Hepatocyte (in vitro differentiated cells): ENCODE data around the gene ARHGAP20. TPM values are rescaled to one million over a fixed set of nuclear protein-coding genes. Genes with fewer than 3 reads are reported as not detected.
"Not testable (repeated sequence)": the region's sequence is repeated elsewhere in the genome, so short reads cannot be mapped to it uniquely, and the experiment has no call there.

ENCODE experiments used
- DNase-seq: peaks from one replicate; pipeline ENCODE4 v3.0.0-alpha.2; 2016; ENCODE audit warnings: low spot score
- H2AFZ ChIP-seq: fragments of 200-600 bp; sonication (generic); 2 replicates; pipeline ENCODE4 v1.6.0; 2016; ENCODE audit warnings: antibody characterized with exemption, mild to moderate bottlenecking
- H3K27ac ChIP-seq: fragments of 200-600 bp; sonication (generic); 2 replicates; pipeline ENCODE4 v1.5.1; 2016; ENCODE audit warnings: mild to moderate bottlenecking
- H3K27me3 ChIP-seq: fragments of 200-600 bp; sonication (generic); 2 replicates; pipeline ENCODE4 v1.6.1; 2016
- H3K36me3 ChIP-seq: fragments of 200-600 bp; sonication (generic); replicated peaks from 2 replicates; pipeline ENCODE4 v1.5.1; 2016; ENCODE audit warnings: low read depth; ENCODE audit not compliant: insufficient read depth
- H3K4me1 ChIP-seq: fragments of 200-600 bp; sonication (generic); 2 replicates; pipeline ENCODE4 v1.5.1; 2016; ENCODE audit warnings: mild to moderate bottlenecking, moderate library complexity; ENCODE audit not compliant: insufficient read depth
- H3K4me2 ChIP-seq: fragments of 200-600 bp; sonication (generic); 2 replicates; pipeline ENCODE4 v1.6.0; 2016
- H3K4me3 ChIP-seq: fragments of 200-600 bp; sonication (generic); 2 replicates; pipeline ENCODE4 v1.5.1; 2016; ENCODE audit warnings: mild to moderate bottlenecking
- H3K79me2 ChIP-seq: fragments of 200-600 bp; sonication (generic); 2 replicates; pipeline ENCODE4 v1.6.0; 2017; ENCODE audit warnings: mild to moderate bottlenecking
- H3K9me2 ChIP-seq: fragments of 200-600 bp; sonication (generic); replicated peaks from 2 replicates; pipeline ENCODE4 v1.6.0; 2017; ENCODE audit warnings: mild to moderate bottlenecking; ENCODE audit not compliant: insufficient read depth
- H3K9me3 ChIP-seq: fragments of 200-600 bp; sonication (generic); 2 replicates; pipeline ENCODE4 v1.5.1; 2016; ENCODE audit warnings: low read depth, mild to moderate bottlenecking
- H4K20me1 ChIP-seq: fragments of 200-600 bp; sonication (generic); 2 replicates; pipeline ENCODE4 v1.6.0; 2016; ENCODE audit warnings: mild to moderate bottlenecking; ENCODE audit not compliant: insufficient read depth, poor library complexity, severe bottlenecking
- EZH2 ChIP-seq: fragments of 200-600 bp; sonication (generic); IDR thresholded peaks from 2 replicates; pipeline ENCODE4 v1.6.1; 2016; ENCODE audit warnings: antibody characterized with exemption, mild to moderate bottlenecking, borderline replicate concordance
- EZH2phosphoT487 ChIP-seq: fragments of 200-600 bp; sonication (generic); IDR thresholded peaks from one replicate; pipeline ENCODE4 v1.6.1; 2018; ENCODE audit warnings: antibody characterized with exemption, mild to moderate bottlenecking, low read depth, moderate library complexity; ENCODE audit not compliant: unreplicated experiment, severe bottlenecking
- WGBS: methylation state at CpG from one replicate; pipeline ENCODE4 v1.1.6; 2016; ENCODE audit warnings: low lambda C conversion rate; ENCODE audit errors: missing lambda C conversion rate; 5-methylcytosine and 5-hydroxymethylcytosine counted together
- polyA plus RNA-seq: library from polyadenylated mRNA; unstranded; fragments of >200 nt; fragmentation: Nextera tagmentation; extraction: Ambion mirVana; gene quantifications from 2 replicates; pipeline ENCODE4 v1.2.1, GENCODE V29; 2016
- total RNA-seq: library from RNA; depleted of rRNA; stranded (reverse); fragments of >200 nt; gene quantifications from 2 replicates; pipeline ENCODE4 v1.2.3, GENCODE V29; 2014
- TF ChIP-seq, protein P1 (sequence below): fragments of 200-600 bp; sonication (generic); IDR thresholded peaks from 2 replicates; pipeline ENCODE4 v1.5.1; 2016; ENCODE audit warnings: antibody characterized with exemption, mild to moderate bottlenecking; ENCODE audit not compliant: poor library complexity

Gene ARHGAP20
- total and polyA plus RNA-seq, 2 experiments from 2014 or later = 0.79 to 2.6 TPM

DNA sequence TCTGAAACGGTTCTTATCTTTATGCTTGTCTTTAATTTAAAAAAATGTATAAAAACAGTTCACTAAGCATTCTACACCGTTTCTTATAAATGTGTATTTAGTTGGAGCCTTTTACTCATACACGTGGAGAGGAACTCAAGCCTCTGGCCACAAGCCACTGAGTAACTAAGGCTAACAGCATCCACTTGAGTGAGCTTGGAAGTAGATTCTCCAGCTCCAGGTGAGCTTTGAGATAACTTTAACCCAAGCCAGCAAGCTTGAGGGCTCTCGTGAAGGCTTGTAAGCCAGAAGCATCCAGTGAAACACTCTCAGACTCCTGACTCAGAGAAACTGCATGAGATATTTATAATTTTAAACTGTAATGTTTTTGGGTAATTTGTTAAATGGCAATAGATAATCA lies 82.6 kb downstream of the ARHGAP20 start:
- DNase-seq = no peak
- WGBS = 74% methylated on average over 4 of the region's 4 CpGs

DNA sequence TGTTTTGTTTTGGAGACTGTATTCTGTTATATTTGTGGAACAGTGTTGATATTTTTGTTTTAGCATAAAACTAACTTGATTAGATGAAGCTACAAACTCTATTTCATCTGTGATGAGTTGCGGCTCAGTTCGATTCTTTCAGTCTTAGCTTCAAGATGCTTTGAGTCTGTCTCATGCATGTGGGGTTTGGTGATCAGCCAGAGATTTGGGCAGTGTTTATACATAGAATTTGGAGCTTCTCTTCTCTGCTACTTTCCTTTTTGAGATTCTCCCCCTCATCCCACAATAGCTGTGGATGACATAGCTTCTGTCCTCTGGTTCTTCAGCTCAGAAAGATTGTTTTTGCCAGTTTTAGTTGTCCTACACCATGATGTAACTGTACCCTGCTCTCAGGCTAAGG lies 90.4 kb downstream of the ARHGAP20 start:
- Histone ChIP-seq H3K79me2 (no peaks in the 10 kb centered on the region), H4K20me1 (no peaks in the 10 kb centered on the region), H3K4me2 (no peak overlapping the region), H3K27ac (no peak overlapping the region), H3K4me3 (no peak overlapping the region), H3K27me3 (no peaks in the 10 kb centered on the region), H2AFZ (no peak overlapping the region), H3K9me3 (no peaks in the 10 kb centered on the region), H3K9me2 (no peaks in the 10 kb centered on the region), H3K36me3 (no peaks in the 10 kb centered on the region), H3K4me1 (no peaks in the 10 kb centered on the region)
- TF ChIP-seq EZH2 (no peak), EZH2phosphoT487 (no peak)
- TF ChIP-seq, protein P1, sequence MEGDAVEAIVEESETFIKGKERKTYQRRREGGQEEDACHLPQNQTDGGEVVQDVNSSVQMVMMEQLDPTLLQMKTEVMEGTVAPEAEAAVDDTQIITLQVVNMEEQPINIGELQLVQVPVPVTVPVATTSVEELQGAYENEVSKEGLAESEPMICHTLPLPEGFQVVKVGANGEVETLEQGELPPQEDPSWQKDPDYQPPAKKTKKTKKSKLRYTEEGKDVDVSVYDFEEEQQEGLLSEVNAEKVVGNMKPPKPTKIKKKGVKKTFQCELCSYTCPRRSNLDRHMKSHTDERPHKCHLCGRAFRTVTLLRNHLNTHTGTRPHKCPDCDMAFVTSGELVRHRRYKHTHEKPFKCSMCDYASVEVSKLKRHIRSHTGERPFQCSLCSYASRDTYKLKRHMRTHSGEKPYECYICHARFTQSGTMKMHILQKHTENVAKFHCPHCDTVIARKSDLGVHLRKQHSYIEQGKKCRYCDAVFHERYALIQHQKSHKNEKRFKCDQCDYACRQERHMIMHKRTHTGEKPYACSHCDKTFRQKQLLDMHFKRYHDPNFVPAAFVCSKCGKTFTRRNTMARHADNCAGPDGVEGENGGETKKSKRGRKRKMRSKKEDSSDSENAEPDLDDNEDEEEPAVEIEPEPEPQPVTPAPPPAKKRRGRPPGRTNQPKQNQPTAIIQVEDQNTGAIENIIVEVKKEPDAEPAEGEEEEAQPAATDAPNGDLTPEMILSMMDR = no peak
- no peak for DNase-seq
- WGBS = 84% methylated on average over 2 of the region's 2 CpGs

More for the DNA sequence above, 82.6 kb downstream of the ARHGAP20 start:
- Histone ChIP-seq H3K9me2 (no peaks in the 10 kb centered on the region), H2AFZ (no peak overlapping the region), H3K9me3 (no peaks in the 10 kb centered on the region), H3K27ac (no peak overlapping the region), H3K36me3 (no peaks in the 10 kb centered on the region), H3K27me3 (no peaks in the 10 kb centered on the region), H3K4me1 (no peaks in the 10 kb centered on the region), H4K20me1 (no peaks in the 10 kb centered on the region), H3K4me3 (no peak overlapping the region), H3K4me2 (no peak overlapping the region), H3K79me2 (no peaks in the 10 kb centered on the region)
- TF ChIP-seq, protein P1 = no peak
- no peak for TF ChIP-seq EZH2
- no peak for TF ChIP-seq EZH2phosphoT487

DNA sequence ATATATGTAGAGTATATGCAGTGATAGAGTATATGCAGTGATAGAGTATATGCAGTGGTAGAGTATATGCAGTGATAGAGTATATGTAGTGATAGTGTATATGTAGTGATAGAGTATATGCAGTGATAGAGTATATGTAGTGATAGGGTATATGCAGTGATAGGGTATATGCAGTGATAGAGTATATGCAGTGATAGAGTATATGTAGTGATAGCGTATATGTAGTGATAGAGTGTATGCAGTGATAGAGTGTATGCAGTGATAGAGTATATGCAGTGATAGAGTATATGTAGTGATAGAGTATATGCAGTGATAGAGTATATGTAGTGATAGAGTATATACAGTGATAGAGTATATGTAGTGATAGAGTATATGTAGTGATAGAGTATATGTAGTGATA lies 92.9 kb downstream of the ARHGAP20 start:
- not testable (repeated sequence) for H3K36me3 ChIP-seq, H3K27me3 ChIP-seq, H4K20me1 ChIP-seq, H3K4me2 ChIP-seq, DNase-seq, H2AFZ ChIP-seq, H3K9me2 ChIP-seq, H3K27ac ChIP-seq, H3K4me3 ChIP-seq, H3K4me1 ChIP-seq, H3K79me2 ChIP-seq, H3K9me3 ChIP-seq
- WGBS = 100% methylated on average over 1 of the region's 1 CpG

DNA sequence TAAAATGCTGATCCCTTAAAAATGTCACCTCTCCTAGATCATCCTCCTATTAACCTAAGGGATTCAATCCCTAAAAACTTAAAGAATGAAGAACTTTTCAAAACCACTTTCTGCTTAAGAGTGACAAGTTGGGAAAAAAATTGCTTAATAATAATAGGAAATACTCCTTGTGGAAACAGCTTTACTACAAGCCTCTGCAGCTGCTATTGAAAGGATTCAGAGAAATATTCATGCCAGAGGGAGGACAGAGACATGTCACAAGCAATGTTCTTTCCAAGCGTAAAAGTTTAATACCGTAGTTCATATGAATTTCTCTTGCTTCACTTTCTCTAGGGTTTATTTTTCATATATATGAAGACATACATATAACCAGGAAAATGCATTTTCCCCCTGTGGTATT lies 98.2 kb downstream of the ARHGAP20 start:
- H3K79me2 ChIP-seq = no peaks in the 10 kb centered on the region
- no peaks in the 10 kb centered on the region for H3K9me3 ChIP-seq
- 92% methylated on average over 2 of the region's 2 CpGs for WGBS
- H3K27me3 ChIP-seq = no peaks in the 10 kb centered on the region
- DNase-seq = no peak
- no peak overlapping the region for H3K4me2 ChIP-seq
- no peak overlapping the region for H2AFZ ChIP-seq
- no peak overlapping the region for H3K27ac ChIP-seq
- no peaks in the 10 kb centered on the region for H3K36me3 ChIP-seq
- H4K20me1 ChIP-seq = no peaks in the 10 kb centered on the region
- TF ChIP-seq, protein P1 = no peak
- TF ChIP-seq EZH2phosphoT487 (no peak), EZH2 (no peak)
- no peaks in the 10 kb centered on the region for H3K4me1 ChIP-seq
- H3K4me3 ChIP-seq = no peak overlapping the region
- no peaks in the 10 kb centered on the region for H3K9me2 ChIP-seq
